Effector CD4-positive, alpha-beta T cell (primary cell): ENCODE measurements around the gene HEXIM1.

Experiments
- DNase-seq: peaks from one replicate; pipeline ENCODE4 v3.0.0-alpha.2; 2020

Gene HEXIM1

GRCh38 chr17:45147581-45148182 lies 593 bp upstream of the HEXIM1 start:
- peak; percentile 65 for DNase-seq

GRCh38 chr17:45149037-45149668 lies 878 bp downstream of the HEXIM1 start:
- DNase-seq: peak; percentile 63

- peak; percentile 19 for DNase-seq
Measured at GRCh38 chr17:45149669-45150664, 1.7 kb downstream of the HEXIM1 start.

GRCh38 chr17:45150911-45151809 lies 2.9 kb downstream of the HEXIM1 start:
- no peak for DNase-seq

GRCh38 chr17:45155029-45155428 lies 6.8 kb downstream of the HEXIM1 start:
- DNase-seq: no peak

GRCh38 chr17:45155483-45155882 lies 7.2 kb downstream of the HEXIM1 start:
- DNase-seq: no peak

GRCh38 chr17:45156242-45156641 lies 8.0 kb downstream of the HEXIM1 start:
- DNase-seq: no peak

GRCh38 chr17:45160447-45161287 lies 12.4 kb downstream of the HEXIM1 start:
- peak; percentile 50 for DNase-seq

- DNase-seq: peak; percentile 94
Measured at GRCh38 chr17:45161288-45162024, 13.2 kb downstream of the HEXIM1 start, which contains the start of gene HEXIM2. HEXIM2 (plus strand) TSS chr17:45161875; CDS start chr17:45162794, 919 bp downstream.

- no peak for DNase-seq
Measured at GRCh38 chr17:45162025-45162687, 13.9 kb downstream of the HEXIM1 start.

GRCh38 chr17:45164734-45165269 lies 16.5 kb downstream of the HEXIM1 start:
- DNase-seq: no peak

GRCh38 chr17:45168991-45169752 lies 20.9 kb downstream of the HEXIM1 start:
- DNase-seq: no peak

- no peak for DNase-seq
Measured at GRCh38 chr17:45170280-45170930, 22.1 kb downstream of the HEXIM1 start.

- no peak for DNase-seq
Measured at GRCh38 chr17:45170931-45171337, 22.7 kb downstream of the HEXIM1 start.

- no peak for DNase-seq
Measured at GRCh38 chr17:45171338-45172231, 23.3 kb downstream of the HEXIM1 start.

GRCh38 chr17:45172232-45172540 lies 23.9 kb downstream of the HEXIM1 start:
- DNase-seq: no peak

GRCh38 chr17:45172541-45173286 lies 24.4 kb downstream of the HEXIM1 start:
- peak; percentile 16 for DNase-seq
